MM.1S (cell line): ENCODE data around the gene DENND4A.

ENCODE experiments used
- EZH2 ChIP-seq: fragments of 300-600 bp; sonication (generic); optimal IDR thresholded peaks from 2 replicates; pipeline ENCODE3; 2017; ENCODE audit warnings: low read depth, mild to moderate bottlenecking, antibody characterized with exemption, low read length, mixed read lengths
- TF ChIP-seq, protein P1 (sequence below): fragments of 300-600 bp; sonication (generic); IDR thresholded peaks from 2 replicates; pipeline ENCODE4 v1.5.1; 2016; ENCODE audit warnings: antibody characterized with exemption, low read length, mixed read lengths

- TF ChIP-seq, protein P1, sequence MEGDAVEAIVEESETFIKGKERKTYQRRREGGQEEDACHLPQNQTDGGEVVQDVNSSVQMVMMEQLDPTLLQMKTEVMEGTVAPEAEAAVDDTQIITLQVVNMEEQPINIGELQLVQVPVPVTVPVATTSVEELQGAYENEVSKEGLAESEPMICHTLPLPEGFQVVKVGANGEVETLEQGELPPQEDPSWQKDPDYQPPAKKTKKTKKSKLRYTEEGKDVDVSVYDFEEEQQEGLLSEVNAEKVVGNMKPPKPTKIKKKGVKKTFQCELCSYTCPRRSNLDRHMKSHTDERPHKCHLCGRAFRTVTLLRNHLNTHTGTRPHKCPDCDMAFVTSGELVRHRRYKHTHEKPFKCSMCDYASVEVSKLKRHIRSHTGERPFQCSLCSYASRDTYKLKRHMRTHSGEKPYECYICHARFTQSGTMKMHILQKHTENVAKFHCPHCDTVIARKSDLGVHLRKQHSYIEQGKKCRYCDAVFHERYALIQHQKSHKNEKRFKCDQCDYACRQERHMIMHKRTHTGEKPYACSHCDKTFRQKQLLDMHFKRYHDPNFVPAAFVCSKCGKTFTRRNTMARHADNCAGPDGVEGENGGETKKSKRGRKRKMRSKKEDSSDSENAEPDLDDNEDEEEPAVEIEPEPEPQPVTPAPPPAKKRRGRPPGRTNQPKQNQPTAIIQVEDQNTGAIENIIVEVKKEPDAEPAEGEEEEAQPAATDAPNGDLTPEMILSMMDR = no peak
- no peak for TF ChIP-seq EZH2
Measured at GRCh38 chr15:65811835-65812234, 19.7 kb upstream of the DENND4A start.
